Activated naive CD8-positive, alpha-beta T cell treated with anti-CD3 and anti-CD28 coated beads, Interleukin-2, amount 50 U/mL, for 24 hours (primary cell): Measurements from ENCODE around the gene OSM.
A peak's percentile ranks its signal among the peaks of the same experiment; 100 is the strongest.

ENCODE experiments used
- ATAC-seq: fragments of 150-1000 bp; cut with Tn5 transposase; one replicate; pipeline ENCODE4 v1.10.0; 2021
- DNase-seq: peaks from one replicate; pipeline ENCODE4 v3.0.0; 2021
- H3K27ac Mint-ChIP-seq: one replicate; pipeline ENCODE4 v1.8.0; 2021; ENCODE audit warnings: mild to moderate bottlenecking, mixed read lengths
- H3K27me3 Mint-ChIP-seq: one replicate; pipeline ENCODE4 v1.8.0; 2021; ENCODE audit warnings: mixed read lengths
- H3K36me3 Mint-ChIP-seq: one replicate; pipeline ENCODE4 v1.8.0; 2021; ENCODE audit warnings: low read depth, mixed read lengths
- H3K4me1 Mint-ChIP-seq: one replicate; pipeline ENCODE4 v1.8.0; 2021; ENCODE audit warnings: mixed read lengths
- H3K4me3 Mint-ChIP-seq: one replicate; pipeline ENCODE4 v1.8.0; 2021; ENCODE audit warnings: mild to moderate bottlenecking, moderate library complexity, mixed read lengths
- H3K9me3 Mint-ChIP-seq: one replicate; pipeline ENCODE4 v1.8.0; 2021; ENCODE audit warnings: mixed read lengths

OSM gene

GRCh38 chr22:30267382-30268302 is 991 bp upstream of the OSM start:
- peaks cover 45% of the 10 kb centered on the region for H3K4me1 Mint-ChIP-seq

GRCh38 chr22:30265823-30266444 is 717 bp downstream of the OSM start:
- peak overlapping the region; percentile 96 for H3K4me3 Mint-ChIP-seq
- no peaks in the 10 kb centered on the region for H3K27me3 Mint-ChIP-seq
- H3K9me3 Mint-ChIP-seq = no peaks in the 10 kb centered on the region
- peak overlapping the region; percentile 98 for H3K27ac Mint-ChIP-seq
- peaks cover 47% of the 10 kb centered on the region for H3K4me1 Mint-ChIP-seq
- ATAC-seq = peak; percentile 71
- H3K36me3 Mint-ChIP-seq = peaks cover 37% of the 10 kb centered on the region
- peak; percentile 86 for DNase-seq

More at GRCh38 chr22:30267382-30268302, 991 bp upstream of the OSM start:
- Mint-ChIP-seq H3K27ac (peak overlapping the region; percentile 98), H3K4me3 (peak overlapping the region; percentile 96), H3K27me3 (no peaks in the 10 kb centered on the region), H3K9me3 (no peaks in the 10 kb centered on the region), H3K36me3 (peaks cover 37% of the 10 kb centered on the region)
- DNase-seq (peak; percentile 63), ATAC-seq (no peak)

GRCh38 chr22:30265131-30265720 is 1.4 kb downstream of the OSM start:
- no peaks in the 10 kb centered on the region for H3K27me3 Mint-ChIP-seq
- ATAC-seq (no peak), DNase-seq (no peak)
- peaks cover 47% of the 10 kb centered on the region for H3K4me1 Mint-ChIP-seq
- H3K36me3 Mint-ChIP-seq = peaks cover 35% of the 10 kb centered on the region
- H3K27ac Mint-ChIP-seq = peak overlapping the region; percentile 98
- H3K9me3 Mint-ChIP-seq = no peaks in the 10 kb centered on the region
- H3K4me3 Mint-ChIP-seq = peak overlapping the region; percentile 96

GRCh38 chr22:30263883-30264282 is 2.8 kb downstream of the OSM start:
- ATAC-seq = no peak
- peaks cover 47% of the 10 kb centered on the region for H3K4me1 Mint-ChIP-seq
- H3K4me3 Mint-ChIP-seq = peak overlapping the region; percentile 96
- no peaks in the 10 kb centered on the region for H3K27me3 Mint-ChIP-seq
- no peak for DNase-seq
- H3K27ac Mint-ChIP-seq = no peak overlapping the region
- H3K9me3 Mint-ChIP-seq = no peaks in the 10 kb centered on the region
- H3K36me3 Mint-ChIP-seq = peaks cover 31% of the 10 kb centered on the region

GRCh38 chr22:30262917-30263741 is 3.5 kb downstream of the OSM start:
- H3K27ac Mint-ChIP-seq = peak overlapping the region; percentile 69
- ATAC-seq (no peak), DNase-seq (peak; percentile 92)
- H3K4me1 Mint-ChIP-seq = peaks cover 41% of the 10 kb centered on the region
- no peaks in the 10 kb centered on the region for H3K27me3 Mint-ChIP-seq
- H3K9me3 Mint-ChIP-seq = no peaks in the 10 kb centered on the region
- peaks cover 27% of the 10 kb centered on the region for H3K36me3 Mint-ChIP-seq
- H3K4me3 Mint-ChIP-seq = peak overlapping the region; percentile 96

- DNase-seq (no peak), ATAC-seq (no peak)
- H3K4me3 Mint-ChIP-seq = peak overlapping the region; percentile 96
- H3K27ac Mint-ChIP-seq = peak overlapping the region; percentile 59
- no peaks in the 10 kb centered on the region for H3K9me3 Mint-ChIP-seq
- no peaks in the 10 kb centered on the region for H3K27me3 Mint-ChIP-seq
- peaks cover 27% of the 10 kb centered on the region for H3K36me3 Mint-ChIP-seq
- H3K4me1 Mint-ChIP-seq = peaks cover 33% of the 10 kb centered on the region
Measured at GRCh38 chr22:30262112-30262511, 4.5 kb downstream of the OSM start.

GRCh38 chr22:30261134-30261533 is 5.5 kb downstream of the OSM start:
- Mint-ChIP-seq H3K4me3 (no peak overlapping the region), H3K36me3 (peaks cover 24% of the 10 kb centered on the region), H3K27me3 (no peaks in the 10 kb centered on the region), H3K27ac (no peak overlapping the region), H3K9me3 (no peaks in the 10 kb centered on the region), H3K4me1 (peaks cover 28% of the 10 kb centered on the region)
- DNase-seq (no peak), ATAC-seq (no peak)

GRCh38 chr22:30260682-30261081 is 6.0 kb downstream of the OSM start:
- no peak for DNase-seq
- Mint-ChIP-seq H3K4me1 (peaks cover 25% of the 10 kb centered on the region), H3K9me3 (no peaks in the 10 kb centered on the region)

GRCh38 chr22:30260276-30260675 is 6.4 kb downstream of the OSM start:
- H3K27ac Mint-ChIP-seq = no peak overlapping the region
- H3K4me1 Mint-ChIP-seq = peaks cover 24% of the 10 kb centered on the region
- no peak overlapping the region for H3K4me3 Mint-ChIP-seq
- no peaks in the 10 kb centered on the region for H3K9me3 Mint-ChIP-seq
- no peak for DNase-seq
- peaks cover 18% of the 10 kb centered on the region for H3K36me3 Mint-ChIP-seq
- no peaks in the 10 kb centered on the region for H3K27me3 Mint-ChIP-seq
- no peak for ATAC-seq

More at GRCh38 chr22:30260682-30261081, 6.0 kb downstream of the OSM start:
- no peaks in the 10 kb centered on the region for H3K27me3 Mint-ChIP-seq
- peaks cover 21% of the 10 kb centered on the region for H3K36me3 Mint-ChIP-seq
- no peak overlapping the region for H3K4me3 Mint-ChIP-seq
- H3K27ac Mint-ChIP-seq = no peak overlapping the region
- ATAC-seq = no peak

GRCh38 chr22:30254314-30254713 is 12.3 kb downstream of the OSM start:
- ATAC-seq = no peak
- peaks cover 36% of the 10 kb centered on the region for H3K4me1 Mint-ChIP-seq
- no peak overlapping the region for H3K4me3 Mint-ChIP-seq
- no peaks in the 10 kb centered on the region for H3K27me3 Mint-ChIP-seq
- H3K9me3 Mint-ChIP-seq = no peaks in the 10 kb centered on the region
- no peak overlapping the region for H3K27ac Mint-ChIP-seq
- no peak for DNase-seq
- no peaks in the 10 kb centered on the region for H3K36me3 Mint-ChIP-seq

GRCh38 chr22:30253205-30253852 is 13.3 kb downstream of the OSM start:
- no peak for DNase-seq
- no peaks in the 10 kb centered on the region for H3K27me3 Mint-ChIP-seq
- H3K4me1 Mint-ChIP-seq = peaks cover 40% of the 10 kb centered on the region
- H3K36me3 Mint-ChIP-seq = no peaks in the 10 kb centered on the region
- H3K27ac Mint-ChIP-seq = peak overlapping the region; percentile 59
- no peak for ATAC-seq
- no peaks in the 10 kb centered on the region for H3K9me3 Mint-ChIP-seq
- H3K4me3 Mint-ChIP-seq = no peak overlapping the region

GRCh38 chr22:30252411-30253204 is 14.0 kb downstream of the OSM start:
- Mint-ChIP-seq H3K9me3 (no peaks in the 10 kb centered on the region), H3K27me3 (no peaks in the 10 kb centered on the region), H3K27ac (peak overlapping the region; percentile 59), H3K4me1 (peaks cover 48% of the 10 kb centered on the region), H3K4me3 (no peak overlapping the region), H3K36me3 (no peaks in the 10 kb centered on the region)
- ATAC-seq (no peak), DNase-seq (no peak)

- no peaks in the 10 kb centered on the region for H3K9me3 Mint-ChIP-seq
- no peak overlapping the region for H3K4me3 Mint-ChIP-seq
- H3K27me3 Mint-ChIP-seq = no peaks in the 10 kb centered on the region
- peak overlapping the region; percentile 19 for H3K27ac Mint-ChIP-seq
- peaks cover 56% of the 10 kb centered on the region for H3K4me1 Mint-ChIP-seq
- ATAC-seq = no peak
- no peaks in the 10 kb centered on the region for H3K36me3 Mint-ChIP-seq
- no peak for DNase-seq
Measured at GRCh38 chr22:30251711-30252110, 14.9 kb downstream of the OSM start.
